Omental fat pad (tissue), 4 donors: ENCODE results near the gene TBXAS1. TPM values are rescaled to one million over a fixed set of nuclear protein-coding genes. Genes with fewer than 3 reads are reported as not detected.

Experiments used
- ATAC-seq: fragments of 150-250 bp; one replicate; pipeline ENCODE4 v1.9.1; 2016; ENCODE audit warnings: mild to moderate bottlenecking, moderate library complexity; ENCODE audit not compliant: low FRiP score
- DNase-seq: peaks from one replicate; pipeline ENCODE4 v3.0.0-alpha.2; 2019; ENCODE audit warnings: low spot score
- CTCF ChIP-seq, 3 donors: fragments of 450-650 bp; IDR thresholded peaks; one replicate each; pipeline ENCODE4 v1.5.1; 2016 to 2017; ENCODE audit warnings: antibody characterized with exemption in 3 of 3, mild to moderate bottlenecking in 3 of 3, moderate library complexity in 2 of 3
- total RNA-seq, 4 donors: library from RNA; depleted of rRNA; stranded (reverse); fragments of >200 nt; gene quantifications; one replicate each; pipeline ENCODE4 v1.1.0, GENCODE V29; 2016

Gene TBXAS1
- total RNA-seq, 4 donors from 2014 or later = 22.2 to 63.4 (median 48.6) TPM

- no peak for TF ChIP-seq CTCF (IDR thresholded peaks at IDR 0.05)
- ATAC-seq (no peak), DNase-seq (no peak)
These were observed 137.9 kb downstream of the TBXAS1 start for GRCh38 chr7:139966949-139967348.

GRCh38 chr7:139968931-139969330 lies 139.9 kb downstream of the TBXAS1 start:
- TF ChIP-seq CTCF (IDR thresholded peaks at IDR 0.05) = no peak
- no peak for DNase-seq
- no peak for ATAC-seq

- ATAC-seq (no peak), DNase-seq (no peak)
- no peak for TF ChIP-seq CTCF (IDR thresholded peaks at IDR 0.05)
These were observed 143.0 kb downstream of the TBXAS1 start for GRCh38 chr7:139972029-139972428.

- no peak for ATAC-seq
These were observed 144.3 kb downstream of the TBXAS1 start for GRCh38 chr7:139973101-139974050.

GRCh38 chr7:139974179-139974811 lies 145.2 kb downstream of the TBXAS1 start:
- ATAC-seq (no peak), DNase-seq (no peak)
- no peak for TF ChIP-seq CTCF (IDR thresholded peaks at IDR 0.05)

More at GRCh38 chr7:139973101-139974050, 144.3 kb downstream of the TBXAS1 start:
- DNase-seq = no peak
- no peak for TF ChIP-seq CTCF (IDR thresholded peaks at IDR 0.05)

- no peak for TF ChIP-seq CTCF (IDR thresholded peaks at IDR 0.05)
- ATAC-seq (no peak), DNase-seq (no peak)
These were observed 147.2 kb downstream of the TBXAS1 start for GRCh38 chr7:139976055-139976837.
